Right lobe of liver (tissue), 6 donors: Measurements from ENCODE around the gene ACTR5. TPM values are rescaled to one million over a fixed set of nuclear protein-coding genes. Genes with fewer than 3 reads are reported as not detected.
"Not testable (repeated sequence)": the region's sequence is repeated elsewhere in the genome, so short reads cannot be mapped to it uniquely, and the experiment has no call there.

ENCODE experiments used
- ATAC-seq, 4 donors: fragments of 200-7000 bp; cut with Tn5 transposase; one replicate each; pipeline ENCODE4 v1.9.1; 2020; ENCODE audit warnings: mild to moderate bottlenecking in 4 of 4, moderate library complexity in 4 of 4
- DNase-seq, 3 donors: peaks; one replicate each; pipeline ENCODE4 v3.0.0-alpha.2; 2020
- H3K27ac ChIP-seq, 3 donors: fragments of 200-600 bp; one replicate each; pipeline ENCODE4 v1.8.0; 2022
- H3K27me3 ChIP-seq, 2 donors: fragments of 200-600 bp; one replicate each; pipeline ENCODE4 v1.8.0; 2022
- H3K36me3 ChIP-seq, 4 donors: fragments of 200-600 bp; sonication (generic) in 1 of 4; one replicate each; pipeline versions ENCODE4 v1.5.1 to v1.8.0; 2017 to 2022; ENCODE audit warnings: control low read depth in 1 of 4
- H3K4me1 ChIP-seq, 4 donors: fragments of 200-600 bp; sonication (generic) in 1 of 4; one replicate each; pipeline versions ENCODE4 v1.5.1 to v1.8.0; 2017 to 2022; ENCODE audit warnings: control low read depth in 1 of 4
- H3K4me3 ChIP-seq, 3 donors: fragments of 200-600 bp; one replicate each; pipeline ENCODE4 v1.8.0; 2022
- H3K9me3 ChIP-seq, 4 donors: fragments of 200-600 bp; sonication (generic) in 1 of 4; one replicate each; pipeline versions ENCODE4 v1.5.1 to v1.8.0; 2017 to 2022; ENCODE audit warnings: control low read depth in 1 of 4
- CTCF ChIP-seq, 4 donors: fragments of 200-600 bp in 3 of 4; fragments of 450-650 bp in 1 of 4; IDR thresholded peaks; one replicate each; pipeline versions ENCODE4 v1.5.1 to v1.8.0; 2016 to 2022; ENCODE audit warnings: antibody characterized with exemption in 4 of 4, mild to moderate bottlenecking in 2 of 4
- POLR2A ChIP-seq: fragments of 450-650 bp; IDR thresholded peaks from one replicate; pipeline ENCODE4 v1.6.1; 2017; ENCODE audit warnings: antibody characterized with exemption, mild to moderate bottlenecking
- WGBS: methylation state at CpG from one replicate; pipeline ENCODE4 v1.1.6; 2018; ENCODE audit warnings: low coverage, low lambda C conversion rate; ENCODE audit not compliant: insufficient coverage; ENCODE audit errors: missing lambda C conversion rate; 5-methylcytosine and 5-hydroxymethylcytosine counted together
- intact Hi-C, 2 donors: fragments of 100-400 bp; cut with DNase I; formaldehyde crosslinking; loops; one replicate each; pipeline versions ENCODE4 v1.11.2 to v1.14.1; 2022
- total RNA-seq, 6 experiments: library from RNA; depleted of rRNA in 2 of 6; stranded (reverse); fragments of >200 nt in 2 of 6; fragmentation: NEBNext Ultra II Directional in 3 of 6; extraction: Animal tissue kit (Norgen Biotek cat#: 25700) in 3 of 6; gene quantifications; one replicate each; pipeline versions ENCODE4 v1.1.0 to v1.2.4, GENCODE V29; 2016 to 2023
- donor health status: DM: no; HTN: yes; CAD: no.
- donor health status: DM: no; HTN: no; CAD: no.
- donor health status: DM: no; HTN: no; CAD: no.
- donor health status: DM: no; HTN: yes; CAD: no.
- donor health status: DM: no; HTN: yes; CAD: no.

Gene ACTR5
- total RNA-seq, 6 experiments from 2014 or later = 3.0 to 5.6 (median 3.7) TPM

GRCh38 chr20:38810926-38811630, 62.8 kb downstream of the ACTR5 start:
- no peak for ATAC-seq
- H3K36me3 ChIP-seq = no peaks in the 10 kb centered on the region
- peaks cover 0 to 4% of the 10 kb centered on the region in 2 donors for H3K27me3 ChIP-seq
- intact Hi-C loops = no loop called here
- no peak overlapping the region for H3K27ac ChIP-seq
- WGBS = 71% methylated on average over 4 of the region's 4 CpGs
- no peak for TF ChIP-seq POLR2A
- TF ChIP-seq CTCF (IDR thresholded peaks at IDR 0.05) = no peak
- no peak overlapping the region for H3K4me3 ChIP-seq
- H3K4me1 ChIP-seq = peaks cover 0 to 4% (median 0%) of the 10 kb centered on the region in 4 donors
- DNase-seq = no peak
- no peaks in the 10 kb centered on the region for H3K9me3 ChIP-seq

GRCh38 chr20:38811769-38812168, 63.5 kb downstream of the ACTR5 start:
- no peak for DNase-seq
- TF ChIP-seq CTCF (IDR thresholded peaks at IDR 0.05) = no peak
- TF ChIP-seq POLR2A = no peak
- Histone ChIP-seq H3K4me1 (no peaks in the 10 kb centered on the region), H3K9me3 (no peaks in the 10 kb centered on the region), H3K4me3 (no peak overlapping the region), H3K36me3 (no peaks in the 10 kb centered on the region), H3K27ac (no peak overlapping the region), H3K27me3 (no peaks in the 10 kb centered on the region)
- ATAC-seq = no peak
- intact Hi-C loops = no loop called here
- 61% methylated on average over 4 of the region's 4 CpGs for WGBS

GRCh38 chr20:38812182-38812581, 63.9 kb downstream of the ACTR5 start:
- H3K4me3 ChIP-seq = no peak overlapping the region
- DNase-seq (no peak), ATAC-seq (peak; percentile 43 to 63 (median 50))
- TF ChIP-seq CTCF (IDR thresholded peaks at IDR 0.05) = no peak
- no peak for TF ChIP-seq POLR2A
- 55% methylated on average over 5 of the region's 5 CpGs for WGBS
- H3K27ac ChIP-seq = no peak overlapping the region
- no peaks in the 10 kb centered on the region for H3K9me3 ChIP-seq
- no peaks in the 10 kb centered on the region for H3K36me3 ChIP-seq
- H3K4me1 ChIP-seq = no peaks in the 10 kb centered on the region
- intact Hi-C loops = no loop called here
- no peaks in the 10 kb centered on the region for H3K27me3 ChIP-seq

- Histone ChIP-seq H3K27me3 (no peaks in the 10 kb centered on the region), H3K36me3 (no peaks in the 10 kb centered on the region), H3K9me3 (no peaks in the 10 kb centered on the region), H3K4me3 (no peak overlapping the region), H3K4me1 (no peaks in the 10 kb centered on the region), H3K27ac (no peak overlapping the region)
- WGBS = 83% methylated on average over 2 of the region's 4 CpGs
- TF ChIP-seq CTCF (IDR thresholded peaks at IDR 0.05) (no peak), POLR2A (no peak)
- ATAC-seq = no peak
- intact Hi-C loops = no loop called here
- no peak for DNase-seq
These were observed 64.7 kb downstream of the ACTR5 start for GRCh38 chr20:38812709-38813573.

GRCh38 chr20:38813574-38813962, 65.3 kb downstream of the ACTR5 start:
- intact Hi-C loops, H3K4me3 ChIP-seq, DNase-seq, H3K4me1 ChIP-seq, ATAC-seq, H3K36me3 ChIP-seq, H3K27ac ChIP-seq, H3K27me3 ChIP-seq, H3K9me3 ChIP-seq: not testable (repeated sequence)
- 77% methylated on average over 6 of the region's 6 CpGs for WGBS
